Measurements from ENCODE around the gene EEF1G. TPM values are rescaled to one million over a fixed set of nuclear protein-coding genes. Genes with fewer than 3 reads are reported as not detected.

EEF1G gene
- total and polyA plus RNA-seq, 9 of the 15 experiments (the other 6 are each of a cell fraction or from before 2014, with no cell fraction given): 985 to 2,349 (median 2,035) TPM

DNA sequence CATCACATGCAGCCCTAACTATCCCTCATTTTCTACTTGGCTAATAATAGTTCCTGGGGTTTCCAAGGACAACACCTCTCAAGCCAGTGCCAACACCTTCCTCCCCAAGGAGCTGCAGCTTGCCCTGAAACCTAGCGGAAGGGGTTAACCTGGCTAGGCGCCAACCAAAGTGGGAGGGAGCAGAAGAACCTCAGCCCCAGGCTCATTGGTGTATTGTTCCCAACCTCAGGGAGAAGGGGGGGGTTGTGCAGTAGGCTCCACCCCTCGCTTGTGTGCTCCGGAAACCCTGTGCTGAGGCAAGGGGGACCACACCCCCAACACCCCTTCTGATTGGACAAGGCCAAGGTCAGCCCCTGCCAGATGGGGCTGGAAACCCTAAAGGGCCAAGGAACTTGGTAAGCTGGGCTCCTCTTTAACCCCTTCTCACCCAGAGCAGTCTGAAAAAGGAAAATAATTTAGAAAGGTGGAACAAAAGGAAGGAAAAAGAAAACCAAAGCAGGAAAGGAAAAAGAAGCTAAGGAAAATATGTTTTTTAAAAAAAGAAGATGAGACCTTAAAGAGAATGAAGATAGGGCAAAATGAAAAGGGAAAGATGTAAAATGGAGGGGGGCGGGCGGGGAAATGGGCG lies 25.5 kb upstream of the EEF1G start (continued):
- TF ChIP-seq, protein P1, sequence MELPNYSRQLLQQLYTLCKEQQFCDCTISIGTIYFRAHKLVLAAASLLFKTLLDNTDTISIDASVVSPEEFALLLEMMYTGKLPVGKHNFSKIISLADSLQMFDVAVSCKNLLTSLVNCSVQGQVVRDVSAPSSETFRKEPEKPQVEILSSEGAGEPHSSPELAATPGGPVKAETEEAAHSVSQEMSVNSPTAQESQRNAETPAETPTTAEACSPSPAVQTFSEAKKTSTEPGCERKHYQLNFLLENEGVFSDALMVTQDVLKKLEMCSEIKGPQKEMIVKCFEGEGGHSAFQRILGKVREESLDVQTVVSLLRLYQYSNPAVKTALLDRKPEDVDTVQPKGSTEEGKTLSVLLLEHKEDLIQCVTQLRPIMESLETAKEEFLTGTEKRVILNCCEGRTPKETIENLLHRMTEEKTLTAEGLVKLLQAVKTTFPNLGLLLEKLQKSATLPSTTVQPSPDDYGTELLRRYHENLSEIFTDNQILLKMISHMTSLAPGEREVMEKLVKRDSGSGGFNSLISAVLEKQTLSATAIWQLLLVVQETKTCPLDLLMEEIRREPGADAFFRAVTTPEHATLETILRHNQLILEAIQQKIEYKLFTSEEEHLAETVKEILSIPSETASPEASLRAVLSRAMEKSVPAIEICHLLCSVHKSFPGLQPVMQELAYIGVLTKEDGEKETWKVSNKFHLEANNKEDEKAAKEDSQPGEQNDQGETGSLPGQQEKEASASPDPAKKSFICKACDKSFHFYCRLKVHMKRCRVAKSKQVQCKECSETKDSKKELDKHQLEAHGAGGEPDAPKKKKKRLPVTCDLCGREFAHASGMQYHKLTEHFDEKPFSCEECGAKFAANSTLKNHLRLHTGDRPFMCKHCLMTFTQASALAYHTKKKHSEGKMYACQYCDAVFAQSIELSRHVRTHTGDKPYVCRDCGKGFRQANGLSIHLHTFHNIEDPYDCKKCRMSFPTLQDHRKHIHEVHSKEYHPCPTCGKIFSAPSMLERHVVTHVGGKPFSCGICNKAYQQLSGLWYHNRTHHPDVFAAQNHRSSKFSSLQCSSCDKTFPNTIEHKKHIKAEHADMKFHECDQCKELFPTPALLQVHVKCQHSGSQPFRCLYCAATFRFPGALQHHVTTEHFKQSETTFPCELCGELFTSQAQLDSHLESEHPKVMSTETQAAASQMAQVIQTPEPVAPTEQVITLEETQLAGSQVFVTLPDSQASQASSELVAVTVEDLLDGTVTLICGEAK (IDR thresholded peaks at IDR 0.05): peak; percentile 46
- TF ChIP-seq, protein P1 (CRISPR knock-in tag; IDR thresholded peaks at IDR 0.05): no peak
- no peak for TF ChIP-seq ZNF76 (CRISPR knock-in tag; IDR thresholded peaks at IDR 0.05; ENCODE audit: borderline replicate concordance)
- TF ChIP-seq ZNF644 (tag; IDR thresholded peaks at IDR 0.05; ENCODE audit: low read depth): no peak
- TF ChIP-seq, protein P2, sequence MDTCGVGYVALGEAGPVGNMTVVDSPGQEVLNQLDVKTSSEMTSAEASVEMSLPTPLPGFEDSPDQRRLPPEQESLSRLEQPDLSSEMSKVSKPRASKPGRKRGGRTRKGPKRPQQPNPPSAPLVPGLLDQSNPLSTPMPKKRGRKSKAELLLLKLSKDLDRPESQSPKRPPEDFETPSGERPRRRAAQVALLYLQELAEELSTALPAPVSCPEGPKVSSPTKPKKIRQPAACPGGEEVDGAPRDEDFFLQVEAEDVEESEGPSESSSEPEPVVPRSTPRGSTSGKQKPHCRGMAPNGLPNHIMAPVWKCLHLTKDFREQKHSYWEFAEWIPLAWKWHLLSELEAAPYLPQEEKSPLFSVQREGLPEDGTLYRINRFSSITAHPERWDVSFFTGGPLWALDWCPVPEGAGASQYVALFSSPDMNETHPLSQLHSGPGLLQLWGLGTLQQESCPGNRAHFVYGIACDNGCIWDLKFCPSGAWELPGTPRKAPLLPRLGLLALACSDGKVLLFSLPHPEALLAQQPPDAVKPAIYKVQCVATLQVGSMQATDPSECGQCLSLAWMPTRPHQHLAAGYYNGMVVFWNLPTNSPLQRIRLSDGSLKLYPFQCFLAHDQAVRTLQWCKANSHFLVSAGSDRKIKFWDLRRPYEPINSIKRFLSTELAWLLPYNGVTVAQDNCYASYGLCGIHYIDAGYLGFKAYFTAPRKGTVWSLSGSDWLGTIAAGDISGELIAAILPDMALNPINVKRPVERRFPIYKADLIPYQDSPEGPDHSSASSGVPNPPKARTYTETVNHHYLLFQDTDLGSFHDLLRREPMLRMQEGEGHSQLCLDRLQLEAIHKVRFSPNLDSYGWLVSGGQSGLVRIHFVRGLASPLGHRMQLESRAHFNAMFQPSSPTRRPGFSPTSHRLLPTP (IDR thresholded peaks at IDR 0.05; ENCODE audit: borderline replicate concordance, extremely low read depth, insufficient read length): no peak
- no peak for TF ChIP-seq ZFP30 (CRISPR knock-in tag; IDR thresholded peaks at IDR 0.05; ENCODE audit: borderline replicate concordance)
- TF ChIP-seq, protein P3, sequence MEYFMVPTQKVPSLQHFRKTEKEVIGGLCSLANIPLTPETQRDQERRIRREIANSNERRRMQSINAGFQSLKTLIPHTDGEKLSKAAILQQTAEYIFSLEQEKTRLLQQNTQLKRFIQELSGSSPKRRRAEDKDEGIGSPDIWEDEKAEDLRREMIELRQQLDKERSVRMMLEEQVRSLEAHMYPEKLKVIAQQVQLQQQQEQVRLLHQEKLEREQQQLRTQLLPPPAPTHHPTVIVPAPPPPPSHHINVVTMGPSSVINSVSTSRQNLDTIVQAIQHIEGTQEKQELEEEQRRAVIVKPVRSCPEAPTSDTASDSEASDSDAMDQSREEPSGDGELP (CRISPR knock-in tag; IDR thresholded peaks at IDR 0.05; ENCODE audit: borderline replicate concordance): peak; percentile 78; the same call in 1 of the 2 replicates
- peak; percentile 49 for TF ChIP-seq L3MBTL2 (IDR thresholded peaks at IDR 0.05)
- no peak for TF ChIP-seq TAF1 (IDR thresholded peaks at IDR 0.05; ENCODE audit: control insufficient read depth, extremely low read depth, insufficient read depth, low read length, severe bottlenecking)
- TF ChIP-seq, protein P4, sequence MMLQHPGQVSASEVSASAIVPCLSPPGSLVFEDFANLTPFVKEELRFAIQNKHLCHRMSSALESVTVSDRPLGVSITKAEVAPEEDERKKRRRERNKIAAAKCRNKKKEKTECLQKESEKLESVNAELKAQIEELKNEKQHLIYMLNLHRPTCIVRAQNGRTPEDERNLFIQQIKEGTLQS (IDR thresholded peaks at IDR 0.05): peak; percentile 27; the same call in 1 of the 2 replicates
- TF ChIP-seq, protein P4 (CRISPR knock-in tag; conservative IDR thresholded peaks at IDR 0.05): no peak

All from K562 (cell line).